GM18517 (cell line): ENCODE data around the gene PCNP.
"Not testable (repeated sequence)": the region's sequence is repeated elsewhere in the genome, so short reads cannot be mapped to it uniquely, and the experiment has no call there.

ENCODE experiments used
- ATAC-seq: cut with Tn5 transposase; IDR thresholded peaks from one replicate; pipeline ENCODE4 v1.9.1; 2021; ENCODE audit warnings: mild to moderate bottlenecking, moderate library complexity; ENCODE audit not compliant: unreplicated experiment

The PCNP gene

DNA sequence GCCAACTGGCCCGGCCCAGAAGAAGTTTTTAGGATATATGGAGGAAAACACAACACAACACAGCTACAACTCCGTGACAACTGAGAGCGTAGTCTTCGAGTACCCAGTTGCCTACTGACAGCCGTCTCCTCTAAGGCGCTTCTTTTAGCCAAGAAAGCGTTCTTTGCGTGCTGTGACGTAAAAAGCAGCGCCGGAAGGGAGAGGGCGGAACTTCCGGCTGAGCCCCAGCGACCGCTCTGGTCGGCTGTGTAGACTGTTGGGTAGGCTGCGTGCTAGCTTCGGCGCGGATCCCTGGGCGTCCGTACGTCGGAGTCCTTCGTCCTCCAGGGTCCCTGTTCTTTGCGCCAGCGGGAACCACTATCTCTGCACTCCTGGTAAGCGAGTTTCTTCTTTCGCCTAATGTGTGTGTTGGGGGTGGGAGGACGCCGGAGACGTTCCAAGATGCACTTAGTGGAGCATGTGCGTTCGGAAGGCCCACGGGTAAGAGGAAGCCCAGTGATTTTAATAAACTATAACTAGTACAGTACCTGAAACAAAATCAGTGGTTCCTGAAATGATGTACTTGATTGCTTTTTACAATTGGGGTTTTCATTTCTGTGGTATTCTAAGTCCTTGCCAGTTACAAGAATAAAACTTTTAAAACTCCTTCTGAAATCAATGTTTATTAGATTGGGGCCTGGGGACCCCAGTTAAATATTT, 12.2 kb upstream of the PCNP start, which contains the start of gene TRMT10C:
TSS of gene TRMT10C (plus strand) at position 239 of the 699 bp plus-strand sequence. CDS start 2,914 bp downstream, outside the sequence.
- ATAC-seq: peak; percentile 98

DNA sequence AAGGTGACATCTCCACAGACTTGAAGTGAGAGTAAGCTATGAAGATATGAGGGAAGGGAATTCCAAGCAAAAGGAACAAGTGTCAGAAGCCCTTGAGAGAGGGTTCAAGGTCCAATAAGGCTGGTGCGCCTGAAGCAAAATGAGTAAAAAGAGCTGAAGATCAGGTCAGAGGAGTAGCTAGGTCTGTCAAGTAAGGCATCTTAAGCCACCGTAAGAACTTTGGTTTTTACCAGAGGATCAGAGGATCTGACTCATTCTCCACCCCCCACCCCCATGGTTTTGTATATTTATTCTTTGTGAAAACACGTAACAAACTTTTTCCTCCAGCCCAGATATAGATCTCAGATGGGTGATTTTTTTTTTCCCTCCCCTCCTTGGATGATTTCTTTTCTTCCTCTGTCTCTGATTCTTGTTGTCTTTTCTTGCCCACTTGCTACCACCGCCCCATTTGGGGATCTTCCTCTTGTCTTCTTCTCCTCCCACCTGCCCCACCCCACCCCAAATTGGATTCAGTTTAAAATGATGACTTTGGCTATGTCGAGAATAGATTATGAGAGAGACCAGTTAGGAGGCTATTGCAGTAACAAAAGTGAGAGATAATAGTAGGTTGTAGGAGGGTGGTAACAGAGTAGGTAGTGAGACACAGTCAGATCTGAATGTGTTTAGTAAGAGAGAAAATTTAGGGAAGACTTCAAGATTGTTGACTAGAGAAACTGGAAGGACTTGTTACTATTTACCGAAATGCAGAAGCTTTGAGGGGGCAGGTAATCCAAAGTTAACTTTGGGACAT, 6.3 kb upstream of the PCNP start:
- no peak for ATAC-seq

DNA sequence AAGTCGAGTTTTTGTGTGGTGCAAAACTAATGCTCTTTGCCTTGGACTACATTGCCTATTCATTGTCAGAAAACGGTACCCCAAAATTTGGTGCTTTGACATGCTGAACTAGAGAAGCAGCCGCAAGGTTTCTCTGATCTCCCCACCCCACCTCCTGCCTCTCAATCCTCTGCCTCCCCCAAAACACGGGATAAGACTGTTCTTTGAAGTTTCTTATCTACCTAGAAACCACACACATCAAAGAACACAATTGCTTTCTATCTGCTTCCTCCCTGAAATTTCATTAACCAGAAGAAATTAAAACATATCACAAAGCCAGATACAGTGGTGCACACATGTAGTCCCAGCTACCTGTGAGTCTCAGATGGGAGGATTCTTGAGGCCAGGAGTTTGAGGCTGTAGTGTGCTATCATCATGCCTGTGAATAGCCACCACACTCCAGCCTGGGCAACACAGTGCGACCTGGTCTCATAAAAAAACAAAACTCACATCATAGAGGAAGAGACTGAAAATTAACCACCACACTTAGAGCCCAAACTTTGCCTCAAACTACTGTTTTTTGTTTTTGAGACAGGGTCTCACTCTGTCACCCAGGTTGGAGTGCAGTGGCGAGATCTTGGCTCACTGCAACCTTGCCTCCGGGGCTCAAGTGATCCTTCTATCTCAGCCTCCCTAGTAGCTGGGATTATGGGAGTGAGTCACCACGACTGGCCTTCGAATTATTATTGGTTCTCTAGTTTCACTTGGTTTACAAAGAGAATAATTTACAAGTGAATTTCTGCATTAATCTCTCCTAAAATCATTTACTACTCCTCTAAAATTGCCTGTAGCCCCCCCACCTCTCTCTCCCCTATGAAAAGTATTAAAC, 2.7 kb upstream of the PCNP start:
- ATAC-seq: no peak

DNA sequence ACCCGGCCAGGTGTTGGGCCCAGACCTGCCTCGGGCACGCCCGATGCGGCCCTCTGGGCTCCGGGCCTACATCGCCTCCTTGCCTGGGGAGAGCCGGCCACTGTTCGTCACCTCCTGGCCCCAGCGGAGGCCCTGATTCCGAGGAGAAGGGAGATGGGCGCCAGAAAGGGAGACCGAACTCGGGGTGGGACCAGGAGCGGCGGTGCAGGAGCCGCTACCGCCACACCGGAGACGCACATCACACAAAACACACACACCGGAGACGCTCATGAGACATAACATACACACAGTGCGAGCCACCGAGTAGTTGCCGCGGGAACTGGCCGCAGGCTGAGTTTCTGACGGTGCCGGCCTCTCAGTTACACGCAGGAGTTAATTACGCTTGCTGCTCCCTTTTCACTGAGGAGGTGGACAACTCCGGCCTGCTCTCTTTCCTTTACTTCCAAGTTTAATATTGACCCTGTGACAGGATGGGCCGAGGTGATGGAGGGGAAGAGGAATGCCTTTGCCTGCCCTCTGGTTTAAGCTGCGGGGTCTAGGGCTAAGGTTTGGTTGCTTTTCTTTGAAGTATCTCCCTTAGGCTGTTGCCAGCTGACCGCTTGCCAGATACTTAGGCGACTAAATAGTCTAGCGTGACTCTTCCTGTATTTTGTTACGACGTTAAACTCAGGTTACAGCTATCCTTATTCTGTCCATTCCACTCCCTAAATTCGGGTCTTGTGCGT, 570 bp downstream of the PCNP start:
- ATAC-seq: peak; percentile 49

DNA sequence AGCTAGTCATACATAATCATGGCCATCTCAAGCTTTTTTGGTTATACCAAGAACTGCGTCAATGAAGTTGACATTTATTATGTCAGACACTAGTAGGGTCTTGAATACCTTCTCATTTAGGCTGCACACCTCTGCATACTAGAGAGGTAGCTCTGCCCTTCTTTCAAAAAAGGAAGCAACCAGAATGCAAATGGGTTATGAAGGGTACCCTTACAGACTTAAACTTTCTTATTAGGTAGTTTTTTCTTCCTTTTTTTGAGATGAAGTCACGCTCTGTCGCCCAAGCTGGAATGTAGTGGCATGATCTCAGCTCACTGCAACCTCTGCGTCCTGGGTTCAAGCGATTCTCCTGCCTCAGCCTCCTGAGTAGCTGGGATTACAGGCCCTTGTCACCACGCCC, 3.3 kb downstream of the PCNP start:
- ATAC-seq: no peak

DNA sequence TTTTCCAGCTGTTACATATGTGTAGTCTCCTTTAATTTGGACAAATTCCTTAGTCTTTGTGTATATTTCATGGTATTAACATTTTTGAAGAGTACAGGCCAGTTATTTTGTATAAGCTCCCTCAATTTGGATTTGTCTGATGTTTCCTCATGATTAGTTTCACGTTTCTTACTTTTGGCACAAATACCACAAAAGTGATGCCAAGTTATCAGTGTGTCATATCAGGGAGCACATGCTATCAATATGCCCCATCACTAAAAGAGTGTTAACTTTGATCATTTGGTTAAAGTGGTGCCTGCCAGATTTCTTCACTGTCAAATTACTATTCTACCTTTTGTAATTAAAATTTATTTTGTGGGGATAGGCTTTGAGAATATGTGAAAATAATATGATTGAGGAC, 14.6 kb downstream of the PCNP start:
- no peak for ATAC-seq

DNA sequence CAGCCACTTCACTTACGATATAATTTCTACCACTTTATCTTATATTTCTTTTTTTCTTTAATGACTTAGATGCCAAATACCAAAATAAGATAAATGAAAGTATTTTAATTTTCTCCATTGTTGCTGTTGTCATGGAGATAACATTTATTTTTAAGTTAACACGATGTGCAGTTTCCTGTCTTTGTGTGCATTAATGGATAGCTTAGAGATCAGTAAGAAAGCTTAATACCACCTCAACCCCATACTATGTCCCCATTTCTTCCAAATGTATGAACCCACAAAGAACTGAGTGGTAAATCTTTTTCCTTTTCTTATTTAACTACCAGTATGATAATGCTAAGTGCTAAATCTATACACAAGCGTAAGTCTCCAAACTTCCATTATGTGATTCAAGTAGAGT, 17.1 kb downstream of the PCNP start:
- ATAC-seq: no peak

DNA sequence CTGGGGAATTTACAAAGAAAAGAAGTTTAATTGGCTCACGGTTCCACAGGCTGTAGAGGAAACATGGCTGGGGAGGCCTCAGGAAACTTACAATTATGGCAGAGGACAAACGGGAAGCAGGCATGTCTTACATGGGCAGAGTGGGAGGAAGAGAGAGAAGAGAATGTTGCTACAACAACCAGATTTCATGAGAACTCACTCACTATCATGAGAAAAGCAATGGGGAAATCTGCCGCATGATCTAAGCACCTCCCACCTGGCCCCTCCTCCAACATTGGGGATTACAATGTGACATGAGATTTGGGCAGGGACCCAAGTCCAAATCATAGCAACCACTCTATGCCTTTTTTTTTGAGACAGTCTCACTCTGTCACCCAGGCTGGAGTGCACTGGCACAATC, 28.8 kb downstream of the PCNP start:
- ATAC-seq: no peak

DNA sequence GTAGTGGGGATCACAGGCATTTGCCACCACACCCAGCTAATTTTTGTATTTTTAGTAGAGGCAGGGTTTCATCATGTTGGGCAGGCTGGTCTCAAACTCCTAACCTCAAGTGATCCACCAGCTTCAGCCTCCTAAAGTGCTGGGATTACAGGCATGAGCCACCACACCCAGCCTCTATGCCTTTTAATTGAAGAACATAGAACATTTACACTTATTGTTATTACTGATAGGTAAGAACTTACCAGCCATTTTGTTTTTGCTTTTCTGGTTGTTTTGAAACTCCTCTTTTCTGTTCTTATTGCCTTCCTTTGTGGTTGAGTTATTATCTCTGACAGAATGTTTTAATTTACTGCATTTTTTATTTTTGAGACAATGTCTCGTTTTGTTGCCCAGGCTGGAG, 29.2 kb downstream of the PCNP start:
- no peak for ATAC-seq

DNA sequence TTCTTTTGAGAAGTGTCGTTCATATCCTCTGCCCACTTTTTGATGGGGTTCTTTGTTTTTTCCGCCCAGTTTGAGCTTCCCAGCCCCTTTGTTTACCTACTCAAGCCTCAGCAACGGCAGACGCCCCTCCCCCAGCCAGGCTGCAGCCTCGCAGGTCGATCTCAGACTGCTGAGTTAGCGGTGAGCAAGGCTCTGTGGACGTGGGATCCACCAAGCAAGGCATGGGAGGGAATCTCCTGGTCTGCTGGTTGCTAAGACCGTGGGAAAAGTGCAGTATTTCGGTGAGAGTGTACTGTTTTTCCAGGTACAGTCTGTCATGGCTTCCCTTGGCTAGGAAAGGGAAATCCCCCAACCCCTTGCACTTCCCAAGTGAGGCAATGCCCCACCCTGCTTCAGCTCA, 31.4 kb downstream of the PCNP start:
- not testable (repeated sequence) for ATAC-seq

DNA sequence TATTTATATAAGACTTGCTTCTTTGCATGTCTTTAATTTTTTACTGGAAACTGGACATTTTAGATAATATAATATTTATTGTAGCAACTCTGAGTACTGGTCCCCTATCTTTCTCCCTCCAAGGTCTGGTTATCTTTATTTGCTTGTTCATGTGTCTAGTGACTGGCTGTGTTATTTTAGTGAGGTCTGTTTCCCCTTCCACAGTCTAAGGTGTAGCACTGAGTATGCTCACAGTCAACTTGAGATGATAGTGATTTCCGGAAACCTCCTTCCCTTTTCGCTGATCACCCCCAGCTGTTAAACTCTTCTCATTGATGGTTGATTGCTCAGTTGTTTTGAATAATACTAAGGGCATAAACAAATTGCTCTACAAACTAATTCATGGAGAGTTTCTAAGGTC, 37.0 kb downstream of the PCNP start:
- no peak for ATAC-seq

DNA sequence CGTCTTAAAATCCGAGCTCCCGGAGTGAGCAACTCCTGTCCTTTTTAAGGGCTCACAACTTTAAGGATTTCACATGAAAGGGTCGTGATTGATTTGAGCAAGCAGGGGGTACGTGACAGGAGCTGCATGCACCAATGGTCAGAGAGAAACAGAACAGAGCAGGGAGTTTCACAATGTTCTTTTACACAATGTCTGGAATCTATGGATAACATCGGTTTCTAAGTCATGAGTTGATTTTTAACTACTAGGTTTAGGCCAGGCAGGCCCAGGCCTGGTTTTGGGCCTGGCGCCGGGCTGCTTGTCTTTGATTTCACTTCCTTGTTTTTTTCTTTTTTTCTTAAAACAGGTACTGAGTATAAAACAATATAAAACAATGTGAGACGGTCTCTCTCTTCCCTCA, 39.0 kb downstream of the PCNP start:
- not testable (repeated sequence) for ATAC-seq

DNA sequence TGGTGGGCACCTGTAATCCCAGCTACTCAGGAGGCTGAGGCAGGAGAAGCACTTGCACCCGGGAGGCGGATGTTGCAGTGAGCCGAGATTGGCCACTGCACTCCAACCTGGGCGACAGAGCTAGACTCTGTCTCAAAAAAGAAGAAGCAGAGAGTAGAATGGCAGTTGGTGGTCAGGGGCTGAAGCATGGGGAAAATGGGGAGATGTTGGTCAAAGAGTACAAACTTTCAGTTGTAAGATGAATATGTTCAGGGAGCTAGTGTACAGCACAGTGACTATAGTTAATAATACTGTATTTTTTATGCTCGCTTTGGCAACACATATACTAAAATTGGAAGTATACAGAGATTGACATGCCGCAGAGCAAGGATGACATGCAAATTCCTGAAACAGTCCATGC, 41.5 kb downstream of the PCNP start:
- no peak for ATAC-seq

DNA sequence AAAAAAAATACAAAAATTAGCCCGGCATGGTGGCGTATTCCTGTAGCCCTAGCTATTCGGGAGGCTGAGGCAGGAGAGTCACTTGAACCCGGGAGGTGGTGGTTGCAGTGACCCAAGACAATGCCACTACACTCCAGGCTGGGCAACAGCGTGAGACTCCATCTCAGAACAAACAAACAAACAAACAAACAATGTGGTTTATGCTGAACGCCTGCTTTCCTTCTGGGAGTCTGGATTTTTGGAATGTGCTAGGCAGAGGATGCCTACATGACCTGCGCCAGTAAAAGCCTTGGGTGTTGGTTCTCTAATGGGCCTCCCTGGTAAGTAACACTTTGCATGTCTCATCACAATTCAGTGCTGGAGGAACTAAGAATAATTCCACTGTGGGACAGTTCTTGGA, 43.5 kb downstream of the PCNP start:
- no peak for ATAC-seq

DNA sequence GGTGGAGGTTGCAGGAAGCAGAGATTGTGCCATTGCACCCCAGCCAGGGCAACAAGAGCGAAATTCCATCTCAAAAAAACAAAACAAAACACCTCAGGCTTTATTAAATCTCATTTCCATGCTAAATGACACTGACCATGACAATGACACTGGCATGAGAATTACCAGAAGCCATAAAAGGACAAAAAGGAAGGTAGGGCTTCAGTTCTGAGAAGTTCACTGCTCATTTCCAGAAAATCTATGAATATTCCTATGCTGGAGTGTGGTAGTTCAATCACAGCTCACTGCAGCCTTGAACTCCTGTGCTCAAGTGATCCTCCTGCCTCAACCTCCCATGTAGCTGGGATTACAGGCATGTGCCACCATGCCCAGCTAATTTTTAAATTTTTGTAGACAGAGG, 44.7 kb downstream of the PCNP start:
- ATAC-seq: no peak

DNA sequence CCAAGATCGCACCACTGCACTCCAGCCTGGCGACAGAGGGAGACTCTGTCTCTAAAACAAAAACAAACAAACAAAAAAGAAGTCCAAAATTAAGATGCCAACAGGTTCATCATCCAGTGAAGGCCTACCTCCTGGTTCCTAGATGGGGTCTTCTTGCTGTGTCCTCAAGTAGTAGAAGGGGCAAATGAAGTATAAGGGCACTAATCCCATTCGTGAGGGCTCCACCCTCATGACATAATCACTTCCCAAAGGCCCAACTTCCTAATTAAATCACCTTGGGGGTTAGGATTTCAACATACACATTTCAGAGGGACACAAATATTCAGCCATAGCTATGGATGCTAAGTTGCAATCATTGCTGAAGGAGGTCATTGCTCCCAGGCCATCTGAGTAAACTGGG, 45.8 kb downstream of the PCNP start:
- ATAC-seq: no peak

DNA sequence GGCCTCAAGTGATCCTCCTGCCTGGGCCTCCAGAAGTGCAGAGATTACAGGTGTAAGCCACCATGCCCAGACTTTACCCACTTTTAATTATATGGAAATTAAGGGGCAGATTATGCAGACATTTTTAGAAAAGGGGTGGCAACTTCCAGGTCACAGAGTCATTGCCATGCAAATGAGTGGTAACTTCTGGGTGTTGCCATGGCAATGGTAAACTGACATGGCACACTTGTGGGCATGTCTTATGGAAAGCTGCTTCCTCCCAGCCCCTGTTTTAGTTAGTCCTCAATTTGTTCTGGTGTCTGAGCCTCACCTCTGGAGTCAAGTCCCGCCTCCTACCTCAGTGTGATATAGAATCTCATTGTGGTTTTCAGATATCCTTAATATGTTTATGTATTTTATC, 49.7 kb downstream of the PCNP start:
- ATAC-seq: no peak

DNA sequence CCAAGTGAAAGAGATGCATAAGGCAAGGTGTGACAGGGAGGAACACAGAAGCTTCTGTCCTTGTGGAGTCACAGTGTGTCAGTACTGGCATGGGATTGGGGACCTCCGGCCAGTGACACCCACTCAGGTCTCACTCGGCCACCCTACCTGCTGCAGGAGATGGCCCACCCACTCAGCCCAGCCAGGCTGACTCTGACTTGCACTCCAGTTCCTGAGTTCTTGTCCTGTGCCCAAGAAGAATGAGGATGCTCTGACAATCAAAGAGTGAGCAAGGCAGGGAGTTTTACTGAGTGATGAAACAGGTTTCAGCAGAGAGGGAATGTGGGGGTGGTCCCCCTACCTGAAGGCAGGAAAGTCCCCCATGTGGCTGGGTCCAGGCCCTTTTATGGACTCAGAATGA, 50.9 kb downstream of the PCNP start:
- ATAC-seq: no peak

DNA sequence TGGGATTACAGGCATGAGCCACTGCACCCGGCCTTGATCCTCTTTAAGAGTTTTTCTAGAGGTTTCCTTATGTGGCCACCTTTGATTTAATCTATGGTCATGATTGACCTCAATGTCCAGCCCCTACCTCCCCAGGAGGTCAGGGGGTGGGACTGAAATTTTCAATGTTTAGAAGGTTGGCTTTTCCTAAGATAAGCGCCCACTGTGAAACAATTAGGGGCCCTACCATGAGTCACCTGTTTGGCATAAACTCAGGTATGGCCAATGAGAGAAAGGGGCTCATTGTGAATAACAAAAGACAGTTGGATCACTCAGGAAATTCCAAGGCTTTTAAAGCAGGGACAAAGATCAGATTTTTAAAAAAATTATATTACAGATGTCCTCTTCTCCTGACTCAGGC, 51.9 kb downstream of the PCNP start:
- no peak for ATAC-seq

DNA sequence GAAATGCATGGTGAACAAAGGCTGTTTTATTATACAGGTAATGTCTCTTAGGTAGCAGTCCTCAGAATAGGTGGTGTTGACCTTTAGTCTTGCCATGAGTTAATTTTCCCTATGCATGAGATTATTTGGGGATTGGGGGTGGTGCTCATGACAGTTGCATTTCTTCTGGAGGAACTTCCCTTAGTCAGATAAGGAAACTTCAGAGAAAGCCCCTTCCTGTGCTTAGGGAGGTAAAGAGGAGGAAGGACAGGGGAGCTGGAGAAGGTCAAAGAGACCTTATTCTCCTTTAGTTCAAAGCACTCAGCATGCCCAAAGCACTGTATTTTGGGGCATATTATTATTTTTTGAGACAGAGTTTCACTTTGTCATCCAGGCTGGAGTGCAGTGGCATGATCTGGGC, 55.2 kb downstream of the PCNP start:
- ATAC-seq: no peak
